Measurements from ENCODE around the gene STX17.

The STX17 gene

DNA sequence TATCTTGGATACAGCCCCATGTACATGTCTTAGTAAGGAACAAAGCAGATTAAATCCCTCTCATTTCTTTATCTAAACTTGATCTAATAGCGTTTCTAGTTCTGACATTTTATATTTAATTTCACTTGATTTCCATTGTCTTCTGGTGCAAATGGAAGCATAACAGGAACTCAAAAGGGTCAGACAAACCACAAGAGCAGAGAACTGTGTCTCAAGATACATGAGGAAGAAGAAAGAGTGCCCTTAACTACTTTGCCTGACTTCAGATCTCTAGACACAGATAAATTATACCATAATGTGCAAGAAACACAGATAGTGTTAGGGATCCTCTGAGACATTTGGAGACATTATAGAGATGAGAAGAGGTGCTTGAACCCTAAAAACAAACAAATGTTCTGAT, 20.7 kb upstream of the STX17 start:
- no peak for TF ChIP-seq CTCF (IDR thresholded peaks at IDR 0.05)

DNA sequence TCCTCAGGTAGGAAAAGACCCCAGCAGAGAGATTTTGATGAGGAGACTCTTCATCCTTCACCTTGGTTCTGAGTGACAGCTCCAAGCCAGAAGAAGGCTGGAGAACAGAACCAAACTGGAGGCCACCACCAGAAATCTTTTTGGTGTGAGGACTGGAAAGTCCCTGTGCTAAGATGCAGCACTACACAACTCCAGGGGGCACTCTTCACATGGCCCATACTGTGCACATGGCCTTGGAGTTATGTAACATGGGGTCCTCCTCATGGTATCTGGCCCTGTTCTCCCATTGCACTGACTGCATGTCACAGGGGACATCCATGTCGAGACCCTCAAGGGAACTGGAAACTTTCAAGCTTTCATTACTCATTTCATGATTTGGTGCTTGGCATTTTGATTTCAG, 17.3 kb upstream of the STX17 start:
- TF ChIP-seq CTCF (IDR thresholded peaks at IDR 0.05): no peak

- no peak for TF ChIP-seq CTCF (IDR thresholded peaks at IDR 0.05)
These were observed 11.6 kb upstream of the STX17 start for GRCh38 chr9:99894826-99895225.

DNA sequence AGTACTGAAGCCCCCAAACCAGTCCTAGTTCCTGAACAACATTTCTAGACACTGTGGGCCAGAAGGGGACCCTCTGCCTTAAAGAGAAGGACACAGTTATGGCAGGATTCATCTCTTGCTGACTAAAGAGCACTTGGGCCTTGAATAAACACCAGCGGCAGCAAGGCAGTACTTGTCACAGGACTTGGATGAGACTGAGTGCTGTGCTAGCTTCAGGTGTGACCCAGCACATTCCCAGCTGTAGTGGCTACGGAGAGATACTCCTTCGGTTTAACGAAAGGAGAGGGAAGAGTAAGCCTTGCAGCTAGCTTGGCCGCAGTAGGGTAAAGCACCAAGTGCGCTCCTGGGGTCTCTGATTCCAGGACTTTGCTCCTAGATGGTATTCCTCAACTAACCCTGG, 10.9 kb upstream of the STX17 start:
- no peak for TF ChIP-seq CTCF (IDR thresholded peaks at IDR 0.05)

GRCh38 chr9:99896119-99896518, 10.3 kb upstream of the STX17 start:
- no peak for TF ChIP-seq CTCF (IDR thresholded peaks at IDR 0.05)

- no peak for TF ChIP-seq CTCF (IDR thresholded peaks at IDR 0.05)
These were observed 3.1 kb upstream of the STX17 start for GRCh38 chr9:99903393-99903792.

GRCh38 chr9:99905833-99906402, 536 bp upstream of the STX17 start:
- no peak for TF ChIP-seq CTCF (IDR thresholded peaks at IDR 0.05)

- TF ChIP-seq CTCF (IDR thresholded peaks at IDR 0.05): no peak
These were observed 716 bp downstream of the STX17 start for GRCh38 chr9:99907208-99907532.
